H1 (cell line): Measurements from ENCODE around the gene ACBD4. TPM values are rescaled to one million over a fixed set of nuclear protein-coding genes. Genes with fewer than 3 reads are reported as not detected.

Experiments
- CTCF ChIA-PET: fragments of 300-600 bp; sonication (Branson Sonifier 250); formaldehyde crosslinking; loops from one replicate; lab custom pipeline; 2021; ENCODE audit not compliant: partially characterized antibody; lab: Charles Lee
- POLR2A ChIA-PET: fragments of 300-600 bp; sonication (Branson Sonifier 250); formaldehyde crosslinking; loops from one replicate; lab custom pipeline; 2021; ENCODE audit warnings: inconsistent platforms; ENCODE audit not compliant: partially characterized antibody; lab: Charles Lee
- DNase-seq, 2 experiments: peaks; one replicate each; pipeline versions ENCODE4 v3.0.0 to v3.0.0-alpha.2; 2010 to 2022; ENCODE audit warnings: low spot score in 2 of 2, low read depth in 1 of 2, mixed read lengths in 1 of 2
- FAIRE-seq: peaks from 2 replicates; lab custom pipeline; 2011; peaks lifted over from hg19 to GRCh38; lab: Jason Lieb, UNC
- H2AFZ ChIP-seq: 2 replicates; pipeline ENCODE4 v1.8.1; 2012; ENCODE audit warnings: low read length, inconsistent platforms
- H2AK5ac ChIP-seq: 2 replicates; pipeline ENCODE4 v1.6.1; 2013; ENCODE audit warnings: low read depth, low read length
- H2BK120ac ChIP-seq: replicated peaks from 2 replicates; pipeline ENCODE3; 2013; ENCODE audit warnings: low read depth, low read length, inconsistent platforms
- H2BK12ac ChIP-seq: 2 replicates; pipeline ENCODE4 v1.6.1; 2013; ENCODE audit warnings: low read depth, low read length
- H2BK15ac ChIP-seq: 2 replicates; pipeline ENCODE4 v1.6.1; 2013; ENCODE audit warnings: low read length
- H2BK20ac ChIP-seq: 2 replicates; pipeline ENCODE4 v1.6.1; 2013; ENCODE audit warnings: low read length
- H2BK5ac ChIP-seq: 2 replicates; pipeline ENCODE4 v1.6.1; 2013; ENCODE audit warnings: low read depth, low read length
- H3K14ac ChIP-seq: 2 replicates; pipeline ENCODE4 v1.6.1; 2013; ENCODE audit warnings: inconsistent platforms; ENCODE audit not compliant: insufficient read length
- H3K18ac ChIP-seq: 2 replicates; pipeline ENCODE4 v1.6.1; 2013; ENCODE audit warnings: low read length; ENCODE audit errors: extremely low read depth
- H3K23ac ChIP-seq: 2 replicates; pipeline ENCODE4 v1.6.1; 2013; ENCODE audit warnings: inconsistent platforms; ENCODE audit not compliant: insufficient read length
- H3K23me2 ChIP-seq: 2 replicates; pipeline ENCODE4 v1.6.1; 2013; ENCODE audit warnings: low read depth, low read length
- H3K27ac ChIP-seq: 2 replicates; pipeline ENCODE4 v1.6.1; 2011; ENCODE audit warnings: low read depth, low read length, inconsistent platforms
- H3K27me3 ChIP-seq, 4 experiments: replicated peaks in 1 of 4; 1 replicate in 1 of 4; 2 replicates in 3 of 4; pipeline versions ENCODE4 v1.6.1 to v1.8.1; 2011 to 2013; ENCODE audit warnings: low read length in 3 of 4, mild to moderate bottlenecking in 3 of 4, inconsistent platforms in 2 of 4, mixed read lengths in 2 of 4, moderate library complexity in 1 of 4; ENCODE audit not compliant: control insufficient read depth in 3 of 4, insufficient read depth in 3 of 4; ENCODE audit errors: extremely low read depth in 1 of 4
- H3K36me3 ChIP-seq, 4 experiments: 2 replicates each; pipeline versions ENCODE4 v1.6.1 to v1.8.1; 2011 to 2013; ENCODE audit warnings: mild to moderate bottlenecking in 4 of 4, low read length in 3 of 4, moderate library complexity in 2 of 4, control low read depth in 1 of 4, inconsistent platforms in 1 of 4; ENCODE audit not compliant: insufficient read depth in 4 of 4, control insufficient read depth in 2 of 4
- H3K4ac ChIP-seq: replicated peaks from 2 replicates; pipeline ENCODE3; 2013; ENCODE audit warnings: low read length, low read depth, mixed read lengths, inconsistent platforms; ENCODE audit not compliant: insufficient read length
- H3K4me1 ChIP-seq, 4 experiments: replicated peaks in 1 of 4; 1 replicate in 1 of 4; 2 replicates in 3 of 4; pipeline versions ENCODE4 v1.6.1 to v1.8.1; 2011 to 2013; ENCODE audit warnings: low read length in 3 of 4, inconsistent platforms in 2 of 4, mixed read lengths in 1 of 4; ENCODE audit not compliant: insufficient read depth in 4 of 4, control insufficient read depth in 3 of 4
- H3K4me2 ChIP-seq, 2 experiments: 2 replicates each; pipeline versions ENCODE4 v1.6.1 to v1.8.1; 2011 to 2013; ENCODE audit warnings: low read depth in 2 of 2, low read length in 2 of 2, control low read depth in 1 of 2, inconsistent platforms in 1 of 2, mild to moderate bottlenecking in 1 of 2; ENCODE audit not compliant: insufficient read depth in 1 of 2
- H3K4me3 ChIP-seq, 4 experiments: fragments of 200-600, 300-600 bp in 1 of 4; sonication (generic), shearing (Covaris generic), sonication (Bioruptor Twin) in 1 of 4; 2 replicates each; pipeline versions ENCODE4 v1.5.1 to v1.8.1; 2011 to 2016; ENCODE audit warnings: low read length in 4 of 4, low read depth in 3 of 4, control low read depth in 2 of 4, inconsistent platforms in 2 of 4, mild to moderate bottlenecking in 2 of 4, mixed read lengths in 1 of 4, moderate library complexity in 1 of 4; ENCODE audit not compliant: insufficient read depth in 2 of 4; ENCODE audit errors: extremely low read depth in 1 of 4
- H3K56ac ChIP-seq: replicated peaks from 2 replicates; pipeline ENCODE3; 2013; ENCODE audit warnings: low read depth, mild to moderate bottlenecking, mixed read lengths, low read length, inconsistent platforms; ENCODE audit not compliant: insufficient read length
- H3K79me1 ChIP-seq: 2 replicates; pipeline ENCODE4 v1.6.1; 2013; ENCODE audit warnings: low read depth, low read length, control low read depth
- H3K79me2 ChIP-seq, 2 experiments: 2 replicates each; pipeline versions ENCODE4 v1.6.1 to v1.8.1; 2012 to 2013; ENCODE audit warnings: low read length in 2 of 2, mild to moderate bottlenecking in 2 of 2, inconsistent platforms in 1 of 2; ENCODE audit not compliant: insufficient read depth in 2 of 2, control insufficient read depth in 1 of 2
- H3K9ac ChIP-seq, 4 experiments: replicated peaks in 1 of 4; 1 replicate in 1 of 4; 2 replicates in 3 of 4; pipeline versions ENCODE4 v1.6.1 to v1.8.1; 2011 to 2013; ENCODE audit warnings: low read depth in 3 of 4, low read length in 3 of 4, control low read depth in 2 of 4, mild to moderate bottlenecking in 2 of 4, moderate library complexity in 2 of 4, inconsistent platforms in 1 of 4; ENCODE audit errors: extremely low read depth in 1 of 4
- H3K9me3 ChIP-seq, 2 experiments: 2 replicates each; pipeline versions ENCODE4 v1.6.1 to v1.8.1; 2012 to 2013; ENCODE audit warnings: mild to moderate bottlenecking in 2 of 2, moderate library complexity in 2 of 2, control low read depth in 1 of 2, inconsistent platforms in 1 of 2, low read depth in 1 of 2, low read length in 1 of 2, mixed read lengths in 1 of 2; ENCODE audit not compliant: insufficient read depth in 2 of 2
- H4K20me1 ChIP-seq, 2 experiments: replicated peaks in 1 of 2; 2 replicates each; pipeline versions ENCODE3 to v1.8.1; 2011 to 2013; ENCODE audit warnings: inconsistent platforms in 2 of 2, low read length in 2 of 2, mild to moderate bottlenecking in 1 of 2; ENCODE audit not compliant: insufficient read depth in 2 of 2, control insufficient read depth in 1 of 2
- H4K5ac ChIP-seq: 2 replicates; pipeline ENCODE4 v1.6.1; 2013; ENCODE audit warnings: low read length, low read depth, mixed read lengths, inconsistent platforms; ENCODE audit not compliant: insufficient read length
- H4K8ac ChIP-seq: 2 replicates; pipeline ENCODE4 v1.8.0; 2013; ENCODE audit warnings: mild to moderate bottlenecking, moderate library complexity, low read length, inconsistent platforms; ENCODE audit not compliant: insufficient read depth; ENCODE audit errors: extremely low read depth
- H4K91ac ChIP-seq: replicated peaks from 2 replicates; pipeline ENCODE3; 2013; ENCODE audit warnings: low read length, mixed read lengths, inconsistent platforms; ENCODE audit not compliant: insufficient read length
- CBX5 ChIP-seq: fragments of 300-800, 300-1000 bp; sonication (generic); IDR thresholded peaks from 2 replicates; pipeline ENCODE4 v1.7.1; 2016; ENCODE audit warnings: antibody characterized with exemption, low read length, low read depth
- CBX8 ChIP-seq: fragments of 300-800, 300-1000 bp; sonication (generic); IDR thresholded peaks from 2 replicates; pipeline ENCODE4 v1.7.1; 2016; ENCODE audit warnings: low read depth, low read length, borderline replicate concordance
- CHD1 ChIP-seq: IDR thresholded peaks from 2 replicates; pipeline ENCODE4 v1.6.1; 2012; ENCODE audit warnings: low read depth, low read length, improper control_type of control experiment
- FOSL1 ChIP-seq: IDR thresholded peaks from 2 replicates; pipeline ENCODE4 v1.6.1; 2011; ENCODE audit warnings: mild to moderate bottlenecking, low read depth, low read length, moderate library complexity; ENCODE audit not compliant: insufficient read depth
- JUND ChIP-seq: IDR thresholded peaks from 2 replicates; pipeline ENCODE4 v1.6.1; 2011; ENCODE audit warnings: mild to moderate bottlenecking, improper control_type of control experiment, low read length
- KDM5A ChIP-seq: fragments of 200-600 bp; IDR thresholded peaks from 2 replicates; pipeline ENCODE4 v1.7.1; 2012; ENCODE audit warnings: mild to moderate bottlenecking, low read length, inconsistent platforms, mixed read lengths
- PHF8 ChIP-seq: fragments of 200-600 bp; sonication (generic); conservative IDR thresholded peaks from 2 replicates; pipeline ENCODE4 v1.7.1; 2012; ENCODE audit warnings: low read depth, mild to moderate bottlenecking, inconsistent platforms, low read length, moderate library complexity
- POU5F1 ChIP-seq: IDR thresholded peaks from 2 replicates; pipeline ENCODE4 v1.6.1; 2011; ENCODE audit warnings: low read depth, mild to moderate bottlenecking, low read length, moderate library complexity
- RBBP5 ChIP-seq: IDR thresholded peaks from 2 replicates; pipeline ENCODE4 v1.7.1; 2012; ENCODE audit warnings: low read depth, mild to moderate bottlenecking, inconsistent platforms, low read length, moderate library complexity, borderline replicate concordance
- SP2 ChIP-seq: IDR thresholded peaks from 2 replicates; pipeline ENCODE4 v1.6.1; 2012; ENCODE audit warnings: mild to moderate bottlenecking, low read length, inconsistent platforms
- ZNF274 ChIP-seq: IDR thresholded peaks from 2 replicates; pipeline ENCODE4 v1.7.0; 2012; ENCODE audit warnings: low read length, borderline replicate concordance; ENCODE audit errors: extremely low read depth
- WGBS, 2 experiments: shearing (Covaris generic) in 1 of 2; methylation state at CpG; one replicate each; pipeline versions ENCODE4 v1.1.6 to v1.1.7; 2013 to 2015; ENCODE audit warnings: low lambda C conversion rate in 2 of 2, mixed read lengths in 2 of 2, inconsistent platforms in 1 of 2, low coverage in 1 of 2, missing lambda C conversion rate in 1 of 2; ENCODE audit not compliant: insufficient replicate concordance in 2 of 2, insufficient coverage in 1 of 2, insufficient read length in 1 of 2; ENCODE audit errors: extremely low coverage in 1 of 2, missing lambda C conversion rate in 1 of 2; 5-methylcytosine and 5-hydroxymethylcytosine counted together
- polyA plus RNA-seq, 7 experiments: library from polyadenylated mRNA; depleted of rRNA in 3 of 7; stranded (reverse) in 5 of 7; unstranded in 2 of 7; fragments of >200 nt in 5 of 7; fragments of 200-250 nt in 2 of 7; gene quantifications; 1 replicate in 5 of 7; 2 replicates in 1 of 7; 4 replicates in 1 of 7; pipeline versions ENCODE4 v1.2.1 to v1.2.3, GENCODE V29; 2011 to 2013; ENCODE audit warnings: missing spikeins in 2 of 7, mixed read lengths in 2 of 7
- total RNA-seq: library from RNA; stranded (reverse); fragmentation: NEBNext Ultra II Directional; extraction: Animal tissue kit (Norgen Biotek cat#: 25700); gene quantifications from 2 replicates; pipeline ENCODE4 v1.2.1, GENCODE V29; 2021

The ACBD4 gene
- total and polyA plus RNA-seq, 2 of the 8 experiments (the other 6 are each of a cell fraction or from before 2014, with no cell fraction given) = 7.3 to 10.7 TPM

GRCh38 chr17:45132572-45133463, 2.7 kb upstream of the ACBD4 start:
- no peak for FAIRE-seq
- CTCF ChIA-PET = interaction anchor here (0.6 to 11.7 kb wide), 15 partner anchors 8 to 155 kb away, joined by 3 to 156 read pairs (median 14); partner anchors contain the start of genes HEXIM1 and HEXIM2
- TF ChIP-seq CBX8 (no peak), RBBP5 (0 out of 2 replicates have a peak, but pooled peaks have one; percentile 26), ZNF274 (no peak), POU5F1 (no peak), CHD1 (no peak), SP2 (no peak), PHF8 (0 out of 2 replicates have a peak, but pooled peaks have one; percentile 11), CBX5 (no peak), JUND (peak; percentile 74), FOSL1 (no peak), KDM5A (no peak)

More at GRCh38 chr17:45132572-45133463, 2.7 kb upstream of the ACBD4 start:
- H3K23me2 ChIP-seq = peaks cover 6% of the 10 kb centered on the region
- H3K14ac ChIP-seq = no peak overlapping the region
- H2AK5ac ChIP-seq = no peak overlapping the region
- no peaks in the 10 kb centered on the region for H3K27me3 ChIP-seq
- POLR2A ChIA-PET = interaction anchor here (0.6 to 15.8 kb wide), 4 partner anchors 16 to 285 kb away, joined by 3 to 185 read pairs (median 4); partner anchors contain the start of genes HEXIM1 and HEXIM2
- H2BK15ac ChIP-seq = no peak overlapping the region
- DNase-seq = peak in 1 of 2 experiments; percentile 87
- peak overlapping the region; percentile 30 for H3K4ac ChIP-seq
- H3K9me3 ChIP-seq = no peaks in the 10 kb centered on the region
- H4K8ac ChIP-seq = no peak overlapping the region; the same call in 1 of the 2 replicates
- peaks cover 5 to 10% of the 10 kb centered on the region in 2 experiments for H4K20me1 ChIP-seq
- 0 out of 2 replicates have a peak overlapping the region, but pooled peaks have one; percentile 4 for H3K27ac ChIP-seq
- H3K18ac ChIP-seq = peak overlapping the region; percentile 78
- no peaks in the 10 kb centered on the region for H3K79me1 ChIP-seq
- H2BK20ac ChIP-seq = no peak overlapping the region
- peak overlapping the region; percentile 78; the same call in 1 of the 2 replicates for H2BK5ac ChIP-seq
- H2BK12ac ChIP-seq = peak overlapping the region; percentile 50; the same call in 1 of the 2 replicates
- 3% methylated on average over 49 of the region's 71 CpGs; no CpG with 5 or more reads in 1 of the 2 experiments for WGBS, 2 experiments
- peaks cover 0 to 12% (median 4%) of the 10 kb centered on the region in 4 experiments; a peak in 4 of 7 replicates for H3K4me1 ChIP-seq
- H3K56ac ChIP-seq = peak overlapping the region; percentile 75
- peak overlapping the region; percentile 71 for H4K91ac ChIP-seq
- peak overlapping the region in 1 of 4 experiments; percentile 41; a peak in 2 of 7 replicates for H3K9ac ChIP-seq
- H4K5ac ChIP-seq = peak overlapping the region; percentile 51
- no peaks in the 10 kb centered on the region for H3K79me2 ChIP-seq
- peak overlapping the region; percentile 40 to 81 (median 70) for H3K4me3 ChIP-seq
- no peak overlapping the region for H2BK120ac ChIP-seq
- no peak overlapping the region; the same call in 1 of the 2 replicates for H2AFZ ChIP-seq
- H3K4me2 ChIP-seq = peak overlapping the region; percentile 55 to 93
- no peaks in the 10 kb centered on the region for H3K36me3 ChIP-seq
- no peak overlapping the region for H3K23ac ChIP-seq
